Tibial artery (tissue), 4 donors: ENCODE data around the gene AP1AR.

Experiments used
- DNase-seq, 2 donors: peaks; one replicate each; pipeline ENCODE4 v3.0.0-alpha.2; 2019
- H3K27ac ChIP-seq, 2 donors: fragments of 200-600 bp; sonication (generic) in 1 of 2; 1 replicate in 1 of 2; 2 replicates in 1 of 2; pipeline ENCODE4 v1.5.1; 2018 to 2019; ENCODE audit warnings: mild to moderate bottlenecking in 1 of 2
- H3K27me3 ChIP-seq, 2 donors: fragments of 200-600 bp; sonication (generic) in 1 of 2; one replicate each; pipeline versions ENCODE4 v1.5.1 to v1.6.0; 2016 to 2019
- H3K36me3 ChIP-seq, 3 donors: fragments of 200-600 bp; sonication (generic) in 2 of 3; one replicate each; pipeline ENCODE4 v1.5.1; 2016 to 2019; ENCODE audit warnings: mild to moderate bottlenecking in 2 of 3
- H3K4me1 ChIP-seq, 4 donors: fragments of 200-600 bp; sonication (generic) in 2 of 4; 1 replicate in 3 of 4; 2 replicates in 1 of 4; pipeline ENCODE4 v1.5.1; 2016 to 2019
- H3K4me3 ChIP-seq, 2 donors: fragments of 200-600 bp; sonication (generic) in 1 of 2; 1 replicate in 1 of 2; 2 replicates in 1 of 2; pipeline ENCODE4 v1.5.1; 2018 to 2019; ENCODE audit warnings: mild to moderate bottlenecking in 2 of 2
- H3K9me3 ChIP-seq, 3 donors: fragments of 200-600 bp; sonication (generic) in 1 of 3; one replicate each; pipeline ENCODE4 v1.5.1; 2016 to 2019
- CTCF ChIP-seq, 2 experiments: fragments of 200-600 bp in 1 of 2; fragments of 450-650 bp in 1 of 2; IDR thresholded peaks; one replicate each; pipeline ENCODE4 v1.5.1; 2017 to 2019; ENCODE audit warnings: antibody characterized with exemption in 2 of 2, mild to moderate bottlenecking in 1 of 2, moderate library complexity in 1 of 2
- intact Hi-C: fragments of 100-400 bp; cut with DNase I; formaldehyde crosslinking; loops from one replicate; pipeline ENCODE4 v1.15.0; 2023; ENCODE audit warnings: low total_unique reads

The AP1AR gene

GRCh38 chr4:112287258-112287989, 55.8 kb downstream of the AP1AR start:
- no peaks in the 10 kb centered on the region for H3K36me3 ChIP-seq
- no peak for TF ChIP-seq CTCF (IDR thresholded peaks at IDR 0.05)
- H3K27ac ChIP-seq = no peak overlapping the region
- intact Hi-C loops = no loop called here
- no peak for DNase-seq
- no peaks in the 10 kb centered on the region for H3K9me3 ChIP-seq
- H3K4me1 ChIP-seq = peaks cover 0 to 20% (median 8%) of the 10 kb centered on the region in 4 donors
- no peak overlapping the region for H3K4me3 ChIP-seq
- H3K27me3 ChIP-seq = no peaks in the 10 kb centered on the region

- Histone ChIP-seq H3K9me3 (no peaks in the 10 kb centered on the region), H3K36me3 (no peaks in the 10 kb centered on the region), H3K27ac (no peak overlapping the region), H3K4me3 (no peak overlapping the region), H3K4me1 (peaks cover 0 to 16% (median 5%) of the 10 kb centered on the region in 4 donors), H3K27me3 (no peaks in the 10 kb centered on the region)
- TF ChIP-seq CTCF (IDR thresholded peaks at IDR 0.05) = no peak
- DNase-seq = no peak
- intact Hi-C loops = no loop called here
These were observed 56.9 kb downstream of the AP1AR start for GRCh38 chr4:112288455-112288854.

GRCh38 chr4:112289407-112290253, 58.0 kb downstream of the AP1AR start:
- DNase-seq = no peak
- no peak overlapping the region for H3K4me3 ChIP-seq
- no peak overlapping the region for H3K27ac ChIP-seq
- intact Hi-C loops = no loop called here
- H3K36me3 ChIP-seq = no peaks in the 10 kb centered on the region
- H3K9me3 ChIP-seq = no peaks in the 10 kb centered on the region
- no peaks in the 10 kb centered on the region for H3K27me3 ChIP-seq
- peaks cover 0 to 5% (median 0%) of the 10 kb centered on the region in 4 donors for H3K4me1 ChIP-seq
- TF ChIP-seq CTCF (IDR thresholded peaks at IDR 0.05) = no peak

GRCh38 chr4:112290341-112290740, 58.8 kb downstream of the AP1AR start:
- Histone ChIP-seq H3K9me3 (no peaks in the 10 kb centered on the region), H3K4me1 (peaks cover 0 to 5% (median 0%) of the 10 kb centered on the region in 4 donors), H3K27ac (no peak overlapping the region), H3K4me3 (no peak overlapping the region), H3K36me3 (no peaks in the 10 kb centered on the region), H3K27me3 (no peaks in the 10 kb centered on the region)
- no peak for TF ChIP-seq CTCF (IDR thresholded peaks at IDR 0.05)
- DNase-seq = no peak
- intact Hi-C loops = no loop called here

GRCh38 chr4:112296949-112297880, 65.6 kb downstream of the AP1AR start, which contains the start of gene ALPK1:
Gene ALPK1 (plus strand): TSS chr4:112297369.
- TF ChIP-seq CTCF (IDR thresholded peaks at IDR 0.05) = no peak
- no peak for DNase-seq
- H3K9me3 ChIP-seq = no peaks in the 10 kb centered on the region
- peak within 1 kb of the TSS; percentile 71 to 76 for H3K27ac ChIP-seq
- H3K4me1 ChIP-seq = peaks cover 0 to 24% (median 11%) of the 10 kb centered on the region in 4 donors
- peaks cover 0 to 10% (median 0%) of the 10 kb centered on the region in 3 donors for H3K36me3 ChIP-seq
- intact Hi-C loops = no loop called here
- no peaks in the 10 kb centered on the region for H3K27me3 ChIP-seq
- peak within 1 kb of the TSS; percentile 50 for H3K4me3 ChIP-seq
